ENCODE results near the gene MXRA7.
A peak's percentile ranks its signal among the peaks of the same experiment; 100 is the strongest.

The MXRA7 gene

DNA sequence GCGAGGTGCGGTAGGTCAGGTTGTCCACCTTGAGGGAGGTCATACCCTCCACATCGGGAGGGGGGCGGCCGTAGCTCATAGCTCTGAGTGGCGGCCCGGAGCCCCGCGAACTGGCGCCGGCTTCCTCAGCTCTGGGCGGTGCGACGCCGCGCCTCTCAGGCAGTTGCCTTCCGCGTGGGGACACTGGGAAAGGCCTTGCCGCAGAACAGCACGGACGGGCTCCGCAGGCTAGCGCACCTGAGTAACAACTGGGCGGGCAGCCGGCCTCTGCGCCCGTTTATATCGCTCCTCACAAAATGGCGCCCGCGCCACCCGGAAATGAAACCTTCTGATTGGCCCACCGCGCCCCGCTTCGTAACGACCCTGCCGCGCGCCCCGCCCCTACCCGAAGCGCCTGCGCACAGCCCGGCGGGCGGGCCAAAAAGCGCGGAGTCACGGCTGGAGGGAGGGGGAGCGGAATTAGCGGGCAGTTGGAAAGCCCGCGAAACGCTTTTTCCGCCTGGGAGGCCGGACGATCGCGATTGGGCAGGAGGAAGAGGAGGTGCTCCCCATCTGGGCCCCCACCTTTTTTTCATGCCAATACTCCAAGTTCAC, 26.4 kb upstream of the MXRA7 start, which contains the start of gene SRSF2:
Gene SRSF2 (minus strand): TSS at position 250 of the 594 bp plus-strand sequence. CDS start 171 bp downstream, at position 79.
- Histone ChIP-seq H3K36me3 (ENCODE audit: control insufficient read depth, insufficient read depth, low read length) (peaks cover 12% of the 10 kb centered on the region), H3K27me3 (replicated peaks; ENCODE audit: control insufficient read depth, insufficient read depth, low read length) (no peaks in the 10 kb centered on the region), H3K4me3 (replicated peaks; ENCODE audit: low read depth, low read length) (peak within 1 kb of the TSS; percentile 100)
- TF ChIP-seq, protein P1, sequence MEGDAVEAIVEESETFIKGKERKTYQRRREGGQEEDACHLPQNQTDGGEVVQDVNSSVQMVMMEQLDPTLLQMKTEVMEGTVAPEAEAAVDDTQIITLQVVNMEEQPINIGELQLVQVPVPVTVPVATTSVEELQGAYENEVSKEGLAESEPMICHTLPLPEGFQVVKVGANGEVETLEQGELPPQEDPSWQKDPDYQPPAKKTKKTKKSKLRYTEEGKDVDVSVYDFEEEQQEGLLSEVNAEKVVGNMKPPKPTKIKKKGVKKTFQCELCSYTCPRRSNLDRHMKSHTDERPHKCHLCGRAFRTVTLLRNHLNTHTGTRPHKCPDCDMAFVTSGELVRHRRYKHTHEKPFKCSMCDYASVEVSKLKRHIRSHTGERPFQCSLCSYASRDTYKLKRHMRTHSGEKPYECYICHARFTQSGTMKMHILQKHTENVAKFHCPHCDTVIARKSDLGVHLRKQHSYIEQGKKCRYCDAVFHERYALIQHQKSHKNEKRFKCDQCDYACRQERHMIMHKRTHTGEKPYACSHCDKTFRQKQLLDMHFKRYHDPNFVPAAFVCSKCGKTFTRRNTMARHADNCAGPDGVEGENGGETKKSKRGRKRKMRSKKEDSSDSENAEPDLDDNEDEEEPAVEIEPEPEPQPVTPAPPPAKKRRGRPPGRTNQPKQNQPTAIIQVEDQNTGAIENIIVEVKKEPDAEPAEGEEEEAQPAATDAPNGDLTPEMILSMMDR (IDR thresholded peaks at IDR 0.05; ENCODE audit: insufficient read depth, low read length, poor library complexity, severe bottlenecking): no peak
- DNase-seq (ENCODE audit: extremely low read depth, insufficient read length): peak; percentile 99

DNA sequence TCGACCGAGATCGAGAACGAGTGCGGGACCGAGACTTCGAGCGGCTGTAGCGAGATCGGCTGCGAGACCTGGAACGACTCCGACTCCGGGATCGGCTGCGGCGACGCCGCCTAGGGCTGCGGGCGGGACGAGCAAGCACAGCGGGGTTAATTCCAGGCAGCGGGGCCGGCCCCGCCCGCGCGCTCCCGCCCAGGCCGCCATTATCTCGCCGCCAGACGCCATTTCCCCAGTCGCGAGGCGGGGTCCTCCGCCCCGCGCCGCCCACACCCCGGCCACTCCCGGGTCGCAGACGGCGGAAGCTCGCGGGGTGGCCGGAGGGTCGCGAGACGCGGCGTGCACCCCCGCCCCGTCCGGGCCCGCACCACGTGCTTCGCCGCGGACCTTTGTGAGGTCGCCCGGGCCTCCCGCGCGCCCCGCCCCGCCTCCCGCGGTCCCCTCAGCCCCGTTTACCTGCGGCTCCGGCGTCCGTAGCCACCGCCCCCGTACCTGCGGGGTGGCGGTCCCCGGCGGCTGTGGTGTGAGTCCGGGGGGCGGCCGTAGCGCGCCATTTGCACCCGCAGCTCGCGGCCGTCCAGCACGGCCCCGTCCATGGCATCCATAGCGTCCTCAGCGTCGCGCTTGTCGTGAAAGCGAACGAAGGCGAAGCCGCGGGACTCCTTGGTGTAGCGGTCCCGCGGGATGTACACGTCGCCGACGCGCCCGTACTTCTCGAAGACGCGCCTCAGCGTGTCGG, 25.8 kb upstream of the MXRA7 start:
- TF ChIP-seq, protein P1 (IDR thresholded peaks at IDR 0.05; ENCODE audit: insufficient read depth, low read length, poor library complexity, severe bottlenecking): no peak
- Histone ChIP-seq H3K36me3 (ENCODE audit: control insufficient read depth, insufficient read depth, low read length) (peaks cover 12% of the 10 kb centered on the region), H3K27me3 (replicated peaks; ENCODE audit: control insufficient read depth, insufficient read depth, low read length) (no peaks in the 10 kb centered on the region), H3K4me3 (replicated peaks; ENCODE audit: low read depth, low read length) (peak overlapping the region; percentile 100)
- peak; percentile 82 for DNase-seq (ENCODE audit: extremely low read depth, insufficient read length)

- Histone ChIP-seq H3K36me3 (ENCODE audit: control insufficient read depth, insufficient read depth, low read length) (peaks cover 15% of the 10 kb centered on the region), H3K4me3 (replicated peaks; ENCODE audit: low read depth, low read length) (peak overlapping the region; percentile 100), H3K27me3 (replicated peaks; ENCODE audit: control insufficient read depth, insufficient read depth, low read length) (no peaks in the 10 kb centered on the region)
- DNase-seq (ENCODE audit: extremely low read depth, insufficient read length): no peak
- TF ChIP-seq, protein P1 (IDR thresholded peaks at IDR 0.05; ENCODE audit: insufficient read depth, low read length, poor library complexity, severe bottlenecking): peak; percentile 26
These were observed 25.0 kb upstream of the MXRA7 start for GRCh38 chr17:76735586-76736348.

DNA sequence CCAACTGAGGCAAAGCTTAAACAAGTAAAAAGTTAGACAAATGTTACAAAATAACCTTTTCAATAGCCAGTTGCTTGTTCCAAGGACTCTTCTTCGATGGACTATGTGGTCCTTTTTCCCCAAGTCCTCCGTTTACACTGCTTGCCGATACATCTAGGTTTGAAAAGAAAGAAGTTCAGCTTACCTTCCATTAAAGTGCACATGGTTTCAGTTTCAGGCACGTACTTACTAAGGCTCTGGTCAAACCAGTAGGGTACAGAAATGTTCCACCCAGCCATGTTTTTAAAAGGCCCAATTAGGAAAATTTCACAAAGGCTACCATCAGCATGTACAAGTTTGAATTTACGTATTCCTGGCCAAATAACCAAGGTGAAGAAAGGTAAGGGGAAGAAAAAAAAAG, 24.2 kb upstream of the MXRA7 start:
- peak; percentile 39 for DNase-seq (ENCODE audit: extremely low read depth, insufficient read length)
- Histone ChIP-seq H3K4me3 (replicated peaks; ENCODE audit: low read depth, low read length) (peak overlapping the region; percentile 100), H3K36me3 (ENCODE audit: control insufficient read depth, insufficient read depth, low read length) (peaks cover 15% of the 10 kb centered on the region), H3K27me3 (replicated peaks; ENCODE audit: control insufficient read depth, insufficient read depth, low read length) (no peaks in the 10 kb centered on the region)
- TF ChIP-seq, protein P1 (IDR thresholded peaks at IDR 0.05; ENCODE audit: insufficient read depth, low read length, poor library complexity, severe bottlenecking): no peak

- H3K36me3 ChIP-seq (ENCODE audit: control insufficient read depth, insufficient read depth, low read length): peaks cover 15% of the 10 kb centered on the region
- DNase-seq (ENCODE audit: extremely low read depth, insufficient read length): no peak
These were observed 23.5 kb upstream of the MXRA7 start for GRCh38 chr17:76734080-76734840.

More at GRCh38 chr17:76734080-76734840, 23.5 kb upstream of the MXRA7 start:
- H3K27me3 ChIP-seq (replicated peaks; ENCODE audit: control insufficient read depth, insufficient read depth, low read length): no peaks in the 10 kb centered on the region
- TF ChIP-seq, protein P1 (IDR thresholded peaks at IDR 0.05; ENCODE audit: insufficient read depth, low read length, poor library complexity, severe bottlenecking): no peak
- peak overlapping the region; percentile 100 for H3K4me3 ChIP-seq (replicated peaks; ENCODE audit: low read depth, low read length)

All from GM06990 (cell line).